Measurements from ENCODE around the gene TGM2.

The TGM2 gene

DNA sequence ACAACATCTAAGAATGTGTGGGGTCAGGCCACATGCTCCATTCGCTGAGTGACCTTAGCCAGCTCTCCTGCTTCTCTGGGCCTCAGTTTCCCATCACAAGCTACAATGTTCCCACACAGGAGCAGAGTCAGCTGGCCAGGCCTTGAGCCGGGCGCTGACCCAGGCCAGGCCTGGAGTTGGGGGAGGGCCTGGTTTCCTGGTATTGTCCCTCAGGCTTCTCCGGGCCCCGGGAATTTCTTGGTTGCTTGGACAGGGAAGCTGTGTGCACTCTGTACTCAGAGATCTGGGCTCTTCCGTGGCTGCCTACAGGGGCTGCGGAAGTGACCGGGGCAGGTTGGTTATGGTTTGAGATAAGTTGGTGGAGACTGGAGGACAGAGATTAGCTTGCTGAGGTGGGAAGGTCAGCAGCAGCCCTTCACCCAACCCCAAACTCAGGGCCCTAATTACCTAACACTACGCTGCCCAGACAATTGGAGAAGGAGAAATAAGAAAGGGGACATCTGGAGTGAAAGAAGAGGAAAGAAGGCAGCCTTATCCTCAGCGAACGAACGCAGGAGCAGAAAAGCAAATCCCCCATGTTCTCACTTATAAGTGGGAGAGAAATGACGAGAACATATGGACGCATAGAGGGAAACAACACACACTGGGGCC is 6.2 kb downstream of the TGM2 start:
- DNase-seq: no peak

GRCh38 chr20:38157635-38158495 is 7.2 kb downstream of the TGM2 start:
- no peak for DNase-seq

- DNase-seq: no peak
Measured at GRCh38 chr20:38156888-38157634, 8.0 kb downstream of the TGM2 start.

DNA sequence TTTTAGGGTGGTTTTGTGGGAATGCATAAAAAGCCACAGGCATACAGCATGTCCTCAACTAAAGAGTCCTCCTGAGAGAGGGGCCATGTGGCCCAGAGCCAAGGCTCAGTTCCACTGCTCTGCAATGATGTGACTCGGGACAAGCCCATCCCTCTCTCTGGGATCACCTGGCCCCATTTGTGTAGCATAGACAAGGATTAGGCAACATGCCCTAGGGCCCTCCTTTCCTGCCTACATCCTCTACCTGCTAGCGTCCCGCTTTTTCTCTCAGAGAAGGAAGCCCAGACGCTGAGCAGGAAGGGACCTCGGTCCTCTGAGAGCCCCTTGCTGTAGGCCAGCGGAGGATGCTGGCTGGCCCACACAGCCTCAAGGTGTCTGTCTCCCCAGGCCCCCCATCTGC is 8.8 kb downstream of the TGM2 start:
- DNase-seq: no peak

GRCh38 chr20:38155811-38156210 is 9.3 kb downstream of the TGM2 start:
- DNase-seq: no peak

- no peak for DNase-seq
Measured at GRCh38 chr20:38153401-38153800, 11.7 kb downstream of the TGM2 start.

DNA sequence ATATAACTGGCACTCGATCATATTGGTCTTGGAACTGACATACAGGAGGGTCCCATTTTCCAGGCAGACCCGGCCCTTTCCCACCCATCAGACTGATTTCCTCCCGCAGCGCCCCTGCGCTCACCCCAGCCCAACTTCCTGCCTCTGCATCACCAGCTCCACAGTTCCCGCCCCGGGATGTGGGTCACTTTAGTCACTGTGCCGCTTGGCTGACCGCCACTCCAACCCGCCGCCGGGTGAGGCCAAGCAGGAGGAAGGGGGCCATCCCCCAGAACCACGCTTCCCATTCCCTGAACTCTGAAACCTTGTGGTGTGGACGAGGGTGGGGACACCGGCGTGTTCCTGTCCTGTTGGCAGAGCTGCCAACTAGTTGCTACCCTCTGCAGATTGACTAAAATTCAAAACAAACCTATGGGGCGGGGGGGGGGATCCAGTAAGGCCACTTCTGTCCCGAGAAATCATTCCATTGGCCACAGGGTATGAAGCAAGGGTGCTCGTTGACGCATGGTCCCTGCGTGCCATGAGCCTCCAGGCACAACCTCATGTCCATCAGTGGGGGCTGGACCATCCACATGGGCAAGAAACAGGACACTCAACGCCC is 12.3 kb downstream of the TGM2 start:
- no peak for DNase-seq

DNA sequence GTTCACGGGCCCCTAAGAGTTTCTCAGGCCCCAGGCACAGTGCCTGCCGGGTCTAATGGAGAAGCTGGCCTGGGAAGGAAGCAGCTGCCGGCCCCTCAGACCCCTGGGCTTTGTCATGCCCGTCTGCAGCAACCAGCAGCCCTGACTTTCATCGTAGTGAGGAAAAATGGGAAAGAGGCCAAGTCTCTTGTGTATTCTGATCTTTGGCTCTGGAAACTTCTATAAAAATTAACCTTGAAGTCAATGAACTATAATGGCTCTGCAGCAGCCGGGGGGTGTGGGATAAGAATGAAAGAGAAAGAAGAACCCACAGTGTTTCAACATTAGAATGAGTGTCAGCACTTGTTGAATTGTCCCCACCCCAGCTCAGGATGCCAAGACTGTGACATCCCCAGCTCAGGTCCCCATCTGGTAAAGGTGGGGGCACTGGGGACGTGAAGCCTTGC is 12.9 kb downstream of the TGM2 start:
- DNase-seq: no peak

DNA sequence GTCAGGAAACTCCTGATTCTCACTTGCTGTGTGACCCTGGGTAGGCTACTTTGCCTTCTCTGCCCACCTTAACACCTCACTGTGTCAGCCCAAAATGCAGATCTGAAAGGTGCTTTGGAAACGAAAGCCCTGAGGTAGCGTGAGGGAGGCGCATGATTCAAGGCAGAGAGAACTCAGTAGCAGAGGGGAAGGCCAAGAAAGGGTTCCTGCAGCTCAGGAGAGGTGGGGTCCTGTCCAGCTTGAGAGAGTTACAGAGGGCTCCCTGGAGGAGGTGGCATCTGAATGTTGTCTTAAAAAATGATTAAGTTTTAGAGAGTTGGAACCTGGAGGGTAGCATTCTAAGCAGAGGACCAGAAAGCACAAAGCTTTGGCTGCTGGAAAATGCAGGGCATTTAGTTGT is 13.6 kb downstream of the TGM2 start:
- DNase-seq: no peak

DNA sequence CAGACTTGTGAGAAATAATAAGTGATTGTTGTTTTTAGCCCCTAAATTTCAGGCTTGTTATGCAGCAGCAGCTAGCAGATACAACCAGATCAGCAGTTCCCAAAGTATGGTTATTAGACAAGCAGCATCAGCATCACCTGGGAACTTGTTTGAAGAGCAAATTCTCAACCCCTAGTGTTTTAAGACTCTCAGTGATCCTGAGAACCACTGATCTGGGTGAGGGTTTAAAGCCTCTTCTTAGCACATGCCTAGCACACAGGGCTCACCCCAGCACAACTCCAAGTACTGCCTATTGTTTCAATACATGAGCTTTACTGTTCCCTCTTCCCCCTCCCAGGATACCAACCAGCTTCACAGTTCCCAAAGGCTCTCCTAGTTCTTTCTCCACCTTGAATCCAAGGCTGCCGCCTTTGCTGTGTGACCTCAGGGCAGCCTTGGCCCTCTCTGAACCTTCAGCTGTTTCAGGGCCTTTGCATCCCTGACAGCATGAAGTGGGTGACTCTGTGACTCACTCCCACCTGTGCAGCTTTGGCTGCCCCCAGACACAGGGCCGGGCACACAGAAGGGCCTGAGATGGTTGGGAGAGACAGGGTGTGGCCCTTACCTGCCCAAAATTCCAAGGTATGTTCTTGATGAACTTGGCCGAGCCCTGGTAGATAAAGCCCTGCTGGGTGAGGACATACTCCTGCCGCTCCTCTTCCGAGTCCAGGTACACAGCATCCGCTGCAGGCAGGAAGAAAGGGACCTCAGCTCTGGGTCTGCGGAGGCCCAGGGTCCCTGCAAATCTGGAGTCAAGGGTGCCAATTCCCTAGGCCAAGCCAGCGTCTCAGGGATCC is 14.5 kb downstream of the TGM2 start:
- no peak for DNase-seq

DNA sequence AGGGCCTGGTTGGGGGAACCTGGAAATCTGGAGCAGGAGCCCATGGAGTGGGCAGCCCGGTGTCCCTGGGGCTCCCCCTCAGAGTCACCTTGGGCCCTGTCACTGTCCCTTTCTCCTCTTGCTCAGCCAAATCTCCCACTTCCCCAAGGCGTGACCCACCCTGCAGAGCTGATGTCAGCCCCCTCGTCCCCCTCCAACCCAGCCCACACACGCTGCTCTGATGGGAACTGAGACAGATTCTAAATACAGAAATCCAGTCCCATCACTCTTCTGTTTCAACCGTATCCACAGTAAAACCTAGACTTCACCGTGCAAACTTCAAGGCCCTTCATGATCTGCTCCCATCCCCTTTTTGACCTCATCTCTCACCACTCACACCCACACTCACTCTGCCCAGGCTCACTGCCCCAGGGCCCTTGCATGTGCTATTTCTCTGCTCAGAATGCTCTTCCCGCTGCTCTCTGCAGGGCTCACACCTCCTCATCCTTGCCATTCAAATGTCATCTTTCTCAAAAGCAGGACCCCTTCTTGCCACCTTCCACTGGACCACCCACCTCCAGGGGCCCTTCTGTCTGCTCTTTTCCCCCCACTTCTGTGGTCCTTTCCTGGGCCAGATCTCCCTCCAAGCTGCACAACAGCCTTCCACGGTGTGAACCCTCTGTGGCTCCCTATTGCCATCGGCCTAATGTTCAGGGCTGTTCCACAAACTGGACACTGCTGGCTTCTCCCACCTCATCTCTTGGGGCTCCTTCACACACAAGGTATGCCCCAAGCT is 16.6 kb downstream of the TGM2 start:
- DNase-seq: no peak

DNA sequence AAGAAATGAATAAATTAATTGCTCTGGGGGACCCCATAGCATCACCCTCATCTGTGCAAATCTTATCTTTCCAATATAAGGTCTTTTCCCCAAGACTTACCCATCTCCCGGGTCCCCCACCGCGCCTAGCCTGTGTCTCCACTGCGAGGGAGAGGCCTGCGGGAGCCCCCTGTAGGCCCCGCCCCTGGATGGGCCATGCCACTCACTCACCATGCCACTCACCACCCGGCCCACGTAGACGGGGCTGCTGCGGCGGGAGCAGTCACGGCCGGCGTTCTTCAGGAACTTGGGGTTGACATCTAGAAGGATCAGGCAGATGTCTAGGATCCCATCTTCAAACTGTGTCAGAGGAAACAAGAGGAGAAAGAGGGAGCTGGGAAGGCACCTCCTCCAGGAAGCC is 17.3 kb downstream of the TGM2 start:
- no peak for DNase-seq

GRCh38 chr20:38147163-38147562 is 17.9 kb downstream of the TGM2 start:
- no peak for DNase-seq

- no peak for DNase-seq
Measured at GRCh38 chr20:38146628-38147027, 18.4 kb downstream of the TGM2 start.

DNA sequence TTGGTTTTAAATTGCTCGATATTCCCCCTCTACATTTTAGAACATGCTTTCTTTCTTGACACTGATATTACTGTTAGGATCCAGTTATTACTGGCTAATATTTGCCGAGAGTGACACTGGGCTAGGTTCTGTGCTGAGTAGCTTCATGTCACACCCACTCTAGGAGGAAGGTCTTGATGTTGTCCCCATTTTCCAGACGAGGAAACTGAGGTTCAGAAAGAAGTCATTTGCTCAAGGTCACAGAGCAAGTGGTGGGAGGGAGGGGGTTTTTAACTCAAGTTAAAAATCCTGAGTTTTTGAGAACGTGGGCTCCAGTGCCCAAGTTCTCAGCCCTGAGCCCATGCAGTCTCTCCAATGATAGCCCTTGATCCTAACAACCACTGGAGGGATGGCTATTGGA is 18.9 kb downstream of the TGM2 start:
- no peak for DNase-seq

- no peak for DNase-seq
Measured at GRCh38 chr20:38145729-38146075, 19.4 kb downstream of the TGM2 start.

DNA sequence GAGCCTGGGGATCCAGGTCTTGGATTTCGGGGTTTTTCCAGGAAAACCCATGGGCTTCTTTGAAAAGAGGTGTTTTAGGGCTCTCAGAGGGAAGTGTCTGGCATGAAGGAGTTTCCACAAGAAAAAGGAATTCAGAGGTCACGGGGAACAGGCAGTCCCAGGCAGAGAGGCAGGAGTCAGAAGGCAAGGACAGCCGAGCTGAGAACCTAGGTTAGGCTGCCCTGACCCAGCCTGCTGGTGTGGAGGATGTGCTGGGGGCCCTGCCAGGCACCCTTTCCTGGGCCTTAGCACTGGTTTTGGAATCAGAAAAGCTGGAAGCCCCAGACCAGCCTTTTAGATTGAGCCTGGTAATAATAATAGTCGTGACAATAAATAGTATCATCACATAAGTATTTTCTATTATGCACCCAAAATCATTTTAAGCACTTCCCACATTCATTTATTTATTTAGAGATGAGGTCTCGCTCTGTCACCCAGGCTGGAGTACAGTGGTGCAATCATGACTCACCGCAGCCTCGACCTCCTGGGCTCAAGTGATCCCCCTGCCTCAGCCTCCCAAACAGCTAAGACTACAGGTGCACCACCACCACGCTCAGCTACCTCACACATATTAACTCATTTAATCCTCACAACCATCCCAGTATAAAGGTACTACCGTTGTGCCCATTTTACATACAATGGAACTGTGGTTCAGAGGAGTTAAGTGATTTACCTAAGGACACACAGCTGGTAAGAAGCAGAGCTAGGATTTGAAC is 19.9 kb downstream of the TGM2 start:
- no peak for DNase-seq

DNA sequence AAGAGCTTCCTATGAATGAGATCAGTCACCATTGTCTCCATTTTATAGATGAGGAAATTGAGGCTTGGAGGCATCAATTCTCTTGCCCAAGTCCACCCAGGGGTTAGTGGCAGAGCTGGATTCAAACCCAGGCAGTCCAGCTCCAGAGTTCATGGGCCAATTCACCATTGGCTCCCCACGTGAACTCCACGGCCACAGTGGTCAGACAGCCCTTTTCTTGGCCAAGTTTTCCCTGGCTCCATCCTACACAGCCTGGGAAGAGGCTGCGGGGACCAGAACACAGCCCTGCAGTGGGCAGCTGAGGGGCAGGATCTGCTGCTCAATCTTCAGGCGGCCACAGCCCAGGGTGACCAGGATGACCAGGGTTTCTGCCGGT is 20.5 kb downstream of the TGM2 start:
- no peak for DNase-seq

DNA sequence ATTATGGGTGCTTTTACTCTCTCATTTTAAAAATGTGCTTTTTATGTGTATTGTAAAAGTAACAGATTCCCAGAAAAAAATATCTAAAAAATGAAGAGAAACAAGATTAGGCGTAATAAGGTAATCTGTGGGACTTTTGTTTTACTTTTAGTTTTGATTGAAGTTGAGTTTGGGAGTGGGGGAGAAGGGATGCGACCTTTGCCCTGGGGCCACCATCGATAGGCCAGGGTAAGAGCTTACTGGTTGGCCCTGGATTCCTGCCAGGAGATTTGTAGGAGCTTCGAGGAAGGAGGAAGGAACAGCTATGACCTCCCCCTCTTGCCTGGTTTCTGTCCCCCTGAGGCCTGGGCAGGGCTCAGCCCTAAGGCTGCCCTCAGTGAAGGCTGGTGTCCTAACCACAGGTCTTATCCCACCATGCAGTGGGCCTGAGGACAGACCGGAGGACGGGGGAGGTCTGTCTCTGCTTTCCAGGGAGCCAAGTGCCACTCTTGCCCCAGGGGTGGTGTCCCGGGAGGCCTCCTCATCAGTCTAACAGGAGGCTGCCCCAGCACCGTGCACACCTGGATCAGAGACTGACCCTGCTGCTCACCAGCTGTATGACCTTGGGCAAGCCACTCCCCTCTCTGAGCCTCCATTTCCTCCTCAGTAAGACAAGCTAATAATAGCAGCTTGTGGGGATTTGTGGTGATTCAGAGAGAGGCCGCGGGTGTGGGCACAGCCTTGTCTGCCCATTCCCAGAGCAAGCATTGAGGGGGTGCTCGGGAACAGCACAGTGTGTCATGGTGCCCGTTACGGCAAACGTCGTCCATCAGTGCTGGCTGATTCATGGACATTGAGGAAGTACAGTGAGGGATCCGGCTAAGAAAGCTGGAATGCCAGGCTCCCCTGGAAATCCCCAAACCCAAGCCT is 21.2 kb downstream of the TGM2 start:
- no peak for DNase-seq

GRCh38 chr20:38143238-38143645 is 21.8 kb downstream of the TGM2 start:
- DNase-seq: no peak
